Esophagus muscularis mucosa (tissue), 4 donors: ENCODE measurements around the gene CACHD1. TPM values are rescaled to one million over a fixed set of nuclear protein-coding genes. Genes with fewer than 3 reads are reported as not detected.

ENCODE experiments used
- DNase-seq: peaks from one replicate; pipeline ENCODE4 v3.0.0-alpha.2; 2017; ENCODE audit errors: extremely low spot score
- H3K27ac ChIP-seq, 4 donors: fragments of 200-600 bp; sonication (generic); replicated peaks in 1 of 4; 1 replicate in 3 of 4; 2 replicates in 1 of 4; pipeline ENCODE4 v1.5.1; 2016 to 2019; ENCODE audit warnings: mild to moderate bottlenecking in 1 of 4
- H3K27me3 ChIP-seq, 4 donors: fragments of 200-600 bp; sonication (generic); one replicate each; pipeline versions ENCODE4 v1.5.1 to v1.6.0; 2016 to 2019
- H3K36me3 ChIP-seq, 4 donors: fragments of 200-600 bp; sonication (generic); one replicate each; pipeline ENCODE4 v1.5.1; 2016 to 2019
- H3K4me1 ChIP-seq, 4 donors: fragments of 200-600 bp; sonication (generic); one replicate each; pipeline ENCODE4 v1.5.1; 2016 to 2019
- H3K4me3 ChIP-seq, 4 donors: fragments of 200-600 bp; sonication (generic); 1 replicate in 2 of 4; 2 replicates in 2 of 4; pipeline ENCODE4 v1.5.1; 2016 to 2019; ENCODE audit warnings: mild to moderate bottlenecking in 4 of 4, moderate library complexity in 1 of 4
- H3K9me3 ChIP-seq, 4 donors: fragments of 200-600 bp; sonication (generic); 1 replicate in 3 of 4; 2 replicates in 1 of 4; pipeline ENCODE4 v1.5.1; 2016 to 2019
- EP300 ChIP-seq: sonication (generic); formaldehyde crosslinking; IDR thresholded peaks from one replicate; pipeline ENCODE4 v1.6.1; 2017; ENCODE audit warnings: antibody characterized with exemption
- POLR2A ChIP-seq: fragments of 450-650 bp; IDR thresholded peaks from one replicate; pipeline ENCODE4 v1.6.1; 2017; ENCODE audit warnings: antibody characterized with exemption, moderate library complexity, mild to moderate bottlenecking, low read depth
- POLR2AphosphoS5 ChIP-seq, 2 donors: sonication (generic); formaldehyde crosslinking; IDR thresholded peaks; one replicate each; pipeline ENCODE4 v1.6.1; 2017; ENCODE audit warnings: antibody characterized with exemption in 2 of 2
- WGBS: methylation state at CpG from one replicate; pipeline ENCODE4 v1.1.5; 2018; 5-methylcytosine and 5-hydroxymethylcytosine counted together
- intact Hi-C: fragments of 100-400 bp; cut with DNase I; formaldehyde crosslinking; loops from one replicate; pipeline ENCODE4 v1.15.1; 2023
- total RNA-seq, 4 donors: library from RNA; depleted of rRNA; stranded (reverse); fragments of >200 nt; gene quantifications; one replicate each; pipeline versions ENCODE4 v1.1.0 to v1.2.1, GENCODE V29; 2016
- TF ChIP-seq, protein P1 (sequence below), 3 experiments: fragments of 200-600 bp in 2 of 3; fragments of 450-650 bp in 1 of 3; sonication (generic) in 2 of 3; IDR thresholded peaks; one replicate each; pipeline ENCODE4 v1.5.1; 2017 to 2019; ENCODE audit warnings: antibody characterized with exemption in 3 of 3, mild to moderate bottlenecking in 2 of 3, moderate library complexity in 1 of 3

CACHD1 gene
- total RNA-seq, 4 donors from 2014 or later = 6.6 to 10.7 (median 10.1) TPM

GRCh38 chr1:64598100-64598571 is 128.2 kb downstream of the CACHD1 start:
- intact Hi-C loops = no loop called here
- H3K36me3 ChIP-seq = no peaks in the 10 kb centered on the region
- TF ChIP-seq POLR2A = no peak
- no peak for TF ChIP-seq EP300
- TF ChIP-seq, protein P1, sequence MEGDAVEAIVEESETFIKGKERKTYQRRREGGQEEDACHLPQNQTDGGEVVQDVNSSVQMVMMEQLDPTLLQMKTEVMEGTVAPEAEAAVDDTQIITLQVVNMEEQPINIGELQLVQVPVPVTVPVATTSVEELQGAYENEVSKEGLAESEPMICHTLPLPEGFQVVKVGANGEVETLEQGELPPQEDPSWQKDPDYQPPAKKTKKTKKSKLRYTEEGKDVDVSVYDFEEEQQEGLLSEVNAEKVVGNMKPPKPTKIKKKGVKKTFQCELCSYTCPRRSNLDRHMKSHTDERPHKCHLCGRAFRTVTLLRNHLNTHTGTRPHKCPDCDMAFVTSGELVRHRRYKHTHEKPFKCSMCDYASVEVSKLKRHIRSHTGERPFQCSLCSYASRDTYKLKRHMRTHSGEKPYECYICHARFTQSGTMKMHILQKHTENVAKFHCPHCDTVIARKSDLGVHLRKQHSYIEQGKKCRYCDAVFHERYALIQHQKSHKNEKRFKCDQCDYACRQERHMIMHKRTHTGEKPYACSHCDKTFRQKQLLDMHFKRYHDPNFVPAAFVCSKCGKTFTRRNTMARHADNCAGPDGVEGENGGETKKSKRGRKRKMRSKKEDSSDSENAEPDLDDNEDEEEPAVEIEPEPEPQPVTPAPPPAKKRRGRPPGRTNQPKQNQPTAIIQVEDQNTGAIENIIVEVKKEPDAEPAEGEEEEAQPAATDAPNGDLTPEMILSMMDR (IDR thresholded peaks at IDR 0.05) = no peak
- no peak for TF ChIP-seq POLR2AphosphoS5 (IDR thresholded peaks at IDR 0.05)
- no peak overlapping the region for H3K4me3 ChIP-seq
- H3K27ac ChIP-seq = no peak overlapping the region
- no peaks in the 10 kb centered on the region for H3K27me3 ChIP-seq
- peaks cover 4 to 18% (median 11%) of the 10 kb centered on the region in 4 donors for H3K4me1 ChIP-seq
- WGBS = 68% methylated on average over 8 of the region's 8 CpGs
- no peak for DNase-seq
- no peaks in the 10 kb centered on the region for H3K9me3 ChIP-seq

DNA sequence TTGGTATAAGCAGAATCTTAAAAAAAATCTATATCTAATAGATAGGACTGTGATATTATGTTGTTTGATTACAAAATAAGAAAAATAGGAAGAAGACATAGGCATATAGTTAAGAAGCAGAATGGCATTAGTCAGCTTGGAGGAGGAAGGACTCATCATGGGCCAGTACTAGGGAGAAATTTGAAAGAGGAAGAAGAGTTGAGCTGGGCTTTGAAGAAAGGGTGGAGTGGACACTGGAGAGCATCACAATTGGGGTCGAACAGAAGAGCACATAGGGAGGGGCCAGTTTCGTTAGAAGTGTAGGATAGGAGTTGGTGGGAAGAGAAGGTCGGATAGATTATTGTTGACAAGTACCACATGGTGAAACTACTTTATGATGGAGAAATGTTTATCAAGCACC is 129.3 kb downstream of the CACHD1 start:
- no peaks in the 10 kb centered on the region for H3K27me3 ChIP-seq
- intact Hi-C loops = no loop called here
- H3K4me3 ChIP-seq = no peak overlapping the region
- DNase-seq = no peak
- TF ChIP-seq POLR2A (no peak), POLR2AphosphoS5 (IDR thresholded peaks at IDR 0.05) (no peak), EP300 (no peak)
- TF ChIP-seq, protein P1 (IDR thresholded peaks at IDR 0.05) = no peak
- H3K27ac ChIP-seq = no peak overlapping the region
- 80% methylated on average over 3 of the region's 3 CpGs for WGBS
- H3K36me3 ChIP-seq = no peaks in the 10 kb centered on the region
- peaks cover 2 to 18% (median 11%) of the 10 kb centered on the region in 4 donors for H3K4me1 ChIP-seq
- H3K9me3 ChIP-seq = no peaks in the 10 kb centered on the region

- intact Hi-C loops = no loop called here
- Histone ChIP-seq H3K27ac (no peak overlapping the region), H3K9me3 (no peaks in the 10 kb centered on the region), H3K4me3 (no peak overlapping the region), H3K4me1 (peaks cover 0 to 17% (median 10%) of the 10 kb centered on the region in 4 donors), H3K36me3 (no peaks in the 10 kb centered on the region), H3K27me3 (no peaks in the 10 kb centered on the region)
- 50% methylated on average over 3 of the region's 3 CpGs for WGBS
- no peak for TF ChIP-seq POLR2AphosphoS5 (IDR thresholded peaks at IDR 0.05)
- TF ChIP-seq, protein P1 (IDR thresholded peaks at IDR 0.05) = no peak
- TF ChIP-seq POLR2A = no peak
- TF ChIP-seq EP300 = no peak
- no peak for DNase-seq
Observed at GRCh38 chr1:64601207-64601606, 131.3 kb downstream of the CACHD1 start.

DNA sequence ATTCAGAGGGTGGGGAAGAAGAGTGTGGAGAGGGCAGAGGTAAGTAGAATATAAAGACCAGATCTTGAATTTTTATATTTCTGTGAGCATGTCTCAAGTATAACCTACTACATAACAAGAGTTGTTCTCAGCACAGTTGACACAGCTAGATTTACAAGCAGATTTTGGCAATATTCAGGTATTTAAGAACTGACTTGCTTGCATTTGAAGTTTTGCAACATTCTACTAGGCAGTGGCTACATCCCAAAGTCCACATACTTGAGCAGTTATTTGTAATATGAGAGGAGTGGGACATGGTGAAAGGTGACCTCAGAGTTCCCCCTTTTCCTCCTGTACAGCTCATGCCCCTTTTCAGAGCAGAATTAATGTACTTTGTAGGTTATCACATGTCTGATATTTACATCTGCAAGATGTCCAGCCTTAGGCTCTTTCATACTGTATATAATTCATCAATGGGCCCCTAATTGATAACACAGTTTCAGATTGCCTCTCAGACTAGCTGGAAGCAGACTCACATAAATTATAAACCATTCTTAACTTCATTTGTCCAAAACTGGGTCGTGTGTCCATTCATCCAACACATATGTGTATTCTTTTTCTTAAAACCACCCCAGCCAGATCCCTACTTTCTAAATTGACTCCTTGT is 138.2 kb downstream of the CACHD1 start:
- Histone ChIP-seq H3K27ac (no peak overlapping the region), H3K36me3 (peaks cover 0 to 10% (median 1%) of the 10 kb centered on the region in 4 donors), H3K9me3 (no peaks in the 10 kb centered on the region), H3K4me3 (no peak overlapping the region), H3K4me1 (no peaks in the 10 kb centered on the region), H3K27me3 (no peaks in the 10 kb centered on the region)
- 47% methylated on average over 1 of the region's 1 CpG for WGBS
- no peak for TF ChIP-seq POLR2A
- TF ChIP-seq EP300 = no peak
- TF ChIP-seq, protein P1 (IDR thresholded peaks at IDR 0.05) = no peak
- TF ChIP-seq POLR2AphosphoS5 (IDR thresholded peaks at IDR 0.05) = no peak
- intact Hi-C loops = no loop called here
- no peak for DNase-seq
